ENCODE data around the gene SLFN12L. TPM values are rescaled to one million over a fixed set of nuclear protein-coding genes. Genes with fewer than 3 reads are reported as not detected.

Gene SLFN12L
- total and polyA plus RNA-seq, 9 of the 15 experiments (the other 6 are each of a cell fraction or from before 2014, with no cell fraction given): 0.04 to 0.31 (median 0.08) TPM; not detected in 3

DNA sequence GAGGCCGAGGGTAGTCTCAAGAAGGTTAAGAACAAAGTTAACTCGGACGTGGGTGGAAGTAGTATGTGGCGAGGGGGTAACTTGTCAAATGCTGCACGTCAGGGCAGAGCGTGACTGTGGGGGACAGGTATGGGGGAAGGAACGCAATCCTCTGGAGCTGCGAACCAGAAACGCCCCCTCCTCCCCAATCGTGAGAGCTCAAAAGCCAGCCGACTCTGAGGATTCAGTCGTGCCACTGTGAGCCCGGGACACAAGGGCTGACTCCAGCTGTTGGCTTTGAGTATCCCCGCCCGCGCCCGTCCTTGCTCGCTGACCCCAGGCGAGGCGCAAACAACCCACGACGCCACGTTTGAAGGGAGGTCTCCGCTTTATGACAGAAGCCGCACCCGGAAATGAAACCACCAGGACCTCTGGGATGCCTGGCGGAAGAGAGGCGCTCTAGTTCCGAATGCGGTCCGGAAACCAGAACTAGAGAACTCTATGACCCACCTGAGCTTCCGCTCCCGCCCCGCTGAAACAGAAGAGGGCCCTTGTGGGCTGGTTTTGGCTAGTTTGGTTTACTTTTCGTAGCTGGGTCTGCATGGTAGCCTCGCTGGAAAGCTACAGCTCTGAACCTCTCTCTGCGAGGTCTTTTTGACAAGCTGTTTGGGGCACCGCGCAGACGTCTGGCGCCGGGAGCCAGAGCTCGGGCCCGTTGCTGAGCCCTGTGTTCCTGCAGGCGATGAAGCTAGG lies 40.9 kb upstream of the SLFN12L start, which contains the start of gene PEX12 (continued):
- TF ChIP-seq, protein P1, sequence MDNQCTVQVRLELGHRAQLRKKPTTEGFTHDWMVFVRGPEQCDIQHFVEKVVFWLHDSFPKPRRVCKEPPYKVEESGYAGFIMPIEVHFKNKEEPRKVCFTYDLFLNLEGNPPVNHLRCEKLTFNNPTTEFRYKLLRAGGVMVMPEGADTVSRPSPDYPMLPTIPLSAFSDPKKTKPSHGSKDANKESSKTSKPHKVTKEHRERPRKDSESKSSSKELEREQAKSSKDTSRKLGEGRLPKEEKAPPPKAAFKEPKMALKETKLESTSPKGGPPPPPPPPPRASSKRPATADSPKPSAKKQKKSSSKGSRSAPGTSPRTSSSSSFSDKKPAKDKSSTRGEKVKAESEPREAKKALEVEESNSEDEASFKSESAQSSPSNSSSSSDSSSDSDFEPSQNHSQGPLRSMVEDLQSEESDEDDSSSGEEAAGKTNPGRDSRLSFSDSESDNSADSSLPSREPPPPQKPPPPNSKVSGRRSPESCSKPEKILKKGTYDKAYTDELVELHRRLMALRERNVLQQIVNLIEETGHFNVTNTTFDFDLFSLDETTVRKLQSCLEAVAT (IDR thresholded peaks at IDR 0.05): peak in 1 of 2 experiments; percentile 54; a peak in 1 of 4 replicates
- TF ChIP-seq HDAC8 (tag; IDR thresholded peaks at IDR 0.05) (0 out of 2 replicates have a peak, but pooled peaks have one; percentile 31), BCOR (IDR thresholded peaks at IDR 0.05) (no peak), SMARCB1 (IDR thresholded peaks at IDR 0.05; ENCODE audit: insufficient read length, low read depth) (no peak), CHAMP1 (IDR thresholded peaks at IDR 0.05) (no peak), RBFOX2 (IDR thresholded peaks at IDR 0.05; ENCODE audit: low read depth, low read length) (peak; percentile 97), CAMTA2 (CRISPR knock-in tag; conservative IDR thresholded peaks at IDR 0.05) (0 out of 2 replicates have a peak, but pooled peaks have one; percentile 8), ELF1 (tag; IDR thresholded peaks at IDR 0.05) (peak; percentile 99), SOX6 (IDR thresholded peaks at IDR 0.05) (peak; percentile 63), MTF1 (CRISPR knock-in tag; IDR thresholded peaks at IDR 0.05; ENCODE audit: borderline replicate concordance) (no peak), TBP (optimal IDR thresholded peaks at IDR 0.05; ENCODE audit: low read depth, low read length) (peak; percentile 86), YY1 (IDR thresholded peaks at IDR 0.05; ENCODE audit: borderline replicate concordance in 1 of 3, control insufficient read depth in 1 of 3, extremely low read depth in 1 of 3, insufficient read depth in 3 of 3, insufficient read length in 1 of 3, insufficient replicate concordance in 2 of 3, low read depth in 1 of 3, low read length in 2 of 3) (peak in 2 of 3 experiments; percentile 83 to 91), PRDM10 (IDR thresholded peaks at IDR 0.05; ENCODE audit: partially characterized antibody) (peak; percentile 27), ESRRB (CRISPR knock-in tag; IDR thresholded peaks at IDR 0.05; ENCODE audit: borderline replicate concordance) (0 out of 2 replicates have a peak, but pooled peaks have one; percentile 50), ZFX (CRISPR knock-in tag; IDR thresholded peaks at IDR 0.05) (peak; percentile 74), ERF (CRISPR knock-in tag; IDR thresholded peaks at IDR 0.05) (no peak), ETV5 (CRISPR knock-in tag; IDR thresholded peaks at IDR 0.05; ENCODE audit: low read depth) (peak; percentile 96)
- TF ChIP-seq, protein P2, sequence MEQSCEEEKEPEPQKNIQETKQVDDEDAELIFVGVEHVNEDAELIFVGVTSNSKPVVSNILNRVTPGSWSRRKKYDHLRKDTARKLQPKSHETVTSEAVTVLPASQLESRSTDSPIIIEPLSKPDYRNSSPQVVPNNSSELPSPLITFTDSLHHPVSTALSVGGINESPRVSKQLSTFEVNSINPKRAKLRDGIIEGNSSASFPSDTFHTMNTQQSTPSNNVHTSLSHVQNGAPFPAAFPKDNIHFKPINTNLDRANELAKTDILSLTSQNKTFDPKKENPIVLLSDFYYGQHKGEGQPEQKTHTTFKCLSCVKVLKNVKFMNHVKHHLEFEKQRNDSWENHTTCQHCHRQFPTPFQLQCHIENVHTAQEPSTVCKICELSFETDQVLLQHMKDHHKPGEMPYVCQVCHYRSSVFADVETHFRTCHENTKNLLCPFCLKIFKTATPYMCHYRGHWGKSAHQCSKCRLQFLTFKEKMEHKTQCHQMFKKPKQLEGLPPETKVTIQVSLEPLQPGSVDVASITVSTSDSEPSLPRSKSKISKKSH (CRISPR knock-in tag; IDR thresholded peaks at IDR 0.05): no peak

Measured in K562 (cell line).